Caco-2 (cell line): Measurements from ENCODE around the gene SIGLEC15. TPM values are rescaled to one million over a fixed set of nuclear protein-coding genes. Genes with fewer than 3 reads are reported as not detected.

Experiments
- BruUV-seq: library from RNA; stranded (reverse); fragments of 400-500 nt; replicated peaks from 2 replicates; lab custom pipeline; 2021; lab: Mats Ljungman, UMichigan
- CTCF ChIA-PET: fragments of 300-600 bp; sonication (Branson Sonifier 250); formaldehyde crosslinking; loops from one replicate; lab custom pipeline; 2022; ENCODE audit warnings: antibody characterized with exemption; lab: Charles Lee
- POLR2A ChIA-PET: fragments of 300-600 bp; sonication (Branson Sonifier 250); formaldehyde crosslinking; loops from one replicate; lab custom pipeline; 2022; ENCODE audit warnings: antibody characterized with exemption; lab: Charles Lee
- DNase-seq, 2 experiments: peaks; one replicate each; pipeline versions ENCODE4 v3.0.0 to v3.0.0-alpha.2; 2020 to 2022
- H3K27me3 ChIP-seq: replicated peaks from 2 replicates; pipeline ENCODE4 v1.6.0; 2011; ENCODE audit warnings: low read length; ENCODE audit not compliant: control insufficient read depth, insufficient read depth
- H3K36me3 ChIP-seq: 2 replicates; pipeline ENCODE4 v1.5.1; 2011; ENCODE audit warnings: low read length; ENCODE audit not compliant: control insufficient read depth, insufficient read depth
- H3K4me1 ChIP-seq: fragments of 250-450 bp; sonication (Bioruptor Pico); 2 replicates; pipeline ENCODE4 v1.5.1; 2020; ENCODE audit warnings: mild to moderate bottlenecking
- H3K4me3 ChIP-seq: 2 replicates; pipeline ENCODE4 v1.5.1; 2011; ENCODE audit warnings: low read depth, mild to moderate bottlenecking, control low read depth, low read length
- H3K9me3 ChIP-seq: fragments of 250-450 bp; sonication (Bioruptor Pico); 2 replicates; pipeline ENCODE4 v1.5.1; 2020; ENCODE audit warnings: mild to moderate bottlenecking, moderate library complexity
- H3K27ac Mint-ChIP-seq: one replicate; pipeline ENCODE4 v1.8.0; 2022; ENCODE audit warnings: mixed read lengths; ENCODE audit not compliant: unreplicated experiment
- H3K27me3 Mint-ChIP-seq: one replicate; pipeline ENCODE4 v1.8.0; 2022; ENCODE audit warnings: mixed read lengths; ENCODE audit not compliant: insufficient read depth, unreplicated experiment
- H3K36me3 Mint-ChIP-seq: one replicate; pipeline ENCODE4 v1.8.0; 2022; ENCODE audit warnings: mild to moderate bottlenecking, mixed read lengths; ENCODE audit not compliant: insufficient read depth, unreplicated experiment
- H3K4me1 Mint-ChIP-seq: one replicate; pipeline ENCODE4 v1.8.0; 2022; ENCODE audit warnings: low read depth, mixed read lengths; ENCODE audit not compliant: unreplicated experiment
- H3K4me3 Mint-ChIP-seq: one replicate; pipeline ENCODE4 v1.8.0; 2022; ENCODE audit warnings: mild to moderate bottlenecking, moderate library complexity, mixed read lengths; ENCODE audit not compliant: unreplicated experiment
- H3K9me3 Mint-ChIP-seq: one replicate; pipeline ENCODE4 v1.8.0; 2022; ENCODE audit warnings: mixed read lengths; ENCODE audit not compliant: unreplicated experiment
- CTCF ChIP-seq, 2 experiments: fragments of 200-600 bp in 1 of 2; IDR thresholded peaks; 1 replicate in 1 of 2; 2 replicates in 1 of 2; pipeline versions ENCODE4 v1.5.1 to v1.8.0; 2011 to 2022; ENCODE audit warnings: antibody characterized with exemption in 1 of 2, control low read depth in 1 of 2, inconsistent platforms in 1 of 2, low read depth in 1 of 2, low read length in 1 of 2, mild to moderate bottlenecking in 1 of 2, moderate library complexity in 1 of 2; ENCODE audit not compliant: insufficient read depth in 1 of 2, severe bottlenecking in 1 of 2, unreplicated experiment in 1 of 2
- intact Hi-C: fragments of 100-400 bp; cut with micrococcal nuclease; formaldehyde crosslinking; loops from one replicate; pipeline ENCODE4 v1.10.0; 2022; ENCODE audit not compliant: unreplicated experiment
- total RNA-seq: library from RNA; stranded (reverse); gene quantifications from 2 replicates; pipeline ENCODE4 v1.2.3, GENCODE V29; 2022

Gene SIGLEC15
- total RNA-seq, 1 experiment from 2014 or later: not detected

- no TSS peak for BruUV-seq
- H3K4me1 ChIP-seq: peaks cover 18% of the 10 kb centered on the region
- no peaks in the 10 kb centered on the region; the same call in 1 of the 2 replicates for H3K36me3 ChIP-seq
- no peaks in the 10 kb centered on the region for H3K27me3 ChIP-seq
- Mint-ChIP-seq H3K27me3 (no peaks in the 10 kb centered on the region), H3K9me3 (no peaks in the 10 kb centered on the region), H3K27ac (no peak overlapping the region), H3K4me1 (peaks cover 24% of the 10 kb centered on the region), H3K36me3 (no peaks in the 10 kb centered on the region), H3K4me3 (no peak overlapping the region)
- TF ChIP-seq CTCF (IDR thresholded peaks at IDR 0.05; ENCODE audit: insufficient read depth in 1 of 2, low read depth in 1 of 2, low read length in 1 of 2, severe bottlenecking in 1 of 2, unreplicated experiment in 1 of 2): no peak
- intact Hi-C loops: no loop called here
- POLR2A ChIA-PET: no interaction called here
- no peak overlapping the region for H3K4me3 ChIP-seq
- DNase-seq: no peak
- no peaks in the 10 kb centered on the region for H3K9me3 ChIP-seq
- CTCF ChIA-PET: no interaction called here
Measured at GRCh38 chr18:45834306-45834705, 8.8 kb downstream of the SIGLEC15 start.

DNA sequence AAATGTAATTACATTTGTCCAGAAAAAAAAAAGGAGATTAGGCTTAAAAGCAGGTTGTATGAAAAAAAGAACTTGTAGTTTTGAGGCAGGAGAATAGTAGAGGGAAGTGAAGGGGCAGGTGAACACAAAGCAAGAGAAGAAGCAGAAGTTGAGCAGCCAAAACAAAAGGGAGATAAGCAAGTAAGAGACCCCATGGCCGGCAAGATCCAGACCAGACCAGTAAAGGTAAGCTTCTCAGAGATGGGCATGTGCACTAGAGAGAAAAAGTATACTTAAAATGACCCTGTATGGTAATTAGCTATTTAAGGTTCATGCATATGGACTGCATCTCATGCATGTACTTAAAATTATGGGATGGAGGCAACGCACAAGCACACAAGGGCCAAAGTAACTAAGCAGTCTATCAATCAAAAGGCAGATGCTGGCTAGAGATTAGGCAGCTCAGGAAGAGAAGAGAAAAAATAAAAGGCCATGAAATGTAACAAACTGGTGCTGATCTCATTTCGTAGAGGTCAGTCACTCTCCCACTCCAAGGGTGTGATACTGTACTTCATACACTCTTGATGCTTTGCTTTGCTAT is 9.7 kb downstream of the SIGLEC15 start:
- peaks cover 24% of the 10 kb centered on the region for H3K4me1 Mint-ChIP-seq
- intact Hi-C loops: no loop called here
- H3K27ac Mint-ChIP-seq: peak overlapping the region; percentile 54
- Histone ChIP-seq H3K36me3 (no peaks in the 10 kb centered on the region; the same call in 1 of the 2 replicates), H3K27me3 (no peaks in the 10 kb centered on the region), H3K4me3 (no peak overlapping the region), H3K9me3 (no peaks in the 10 kb centered on the region), H3K4me1 (peaks cover 10% of the 10 kb centered on the region; the same call in 1 of the 2 replicates)
- CTCF ChIA-PET: no interaction called here
- H3K9me3 Mint-ChIP-seq: no peaks in the 10 kb centered on the region
- TF ChIP-seq CTCF (IDR thresholded peaks at IDR 0.05; ENCODE audit: insufficient read depth in 1 of 2, low read depth in 1 of 2, low read length in 1 of 2, severe bottlenecking in 1 of 2, unreplicated experiment in 1 of 2): no peak
- no peaks in the 10 kb centered on the region for H3K27me3 Mint-ChIP-seq
- no peak overlapping the region for H3K4me3 Mint-ChIP-seq
- BruUV-seq: no TSS peak
- POLR2A ChIA-PET: no interaction called here
- no peaks in the 10 kb centered on the region for H3K36me3 Mint-ChIP-seq
- no peak for DNase-seq

DNA sequence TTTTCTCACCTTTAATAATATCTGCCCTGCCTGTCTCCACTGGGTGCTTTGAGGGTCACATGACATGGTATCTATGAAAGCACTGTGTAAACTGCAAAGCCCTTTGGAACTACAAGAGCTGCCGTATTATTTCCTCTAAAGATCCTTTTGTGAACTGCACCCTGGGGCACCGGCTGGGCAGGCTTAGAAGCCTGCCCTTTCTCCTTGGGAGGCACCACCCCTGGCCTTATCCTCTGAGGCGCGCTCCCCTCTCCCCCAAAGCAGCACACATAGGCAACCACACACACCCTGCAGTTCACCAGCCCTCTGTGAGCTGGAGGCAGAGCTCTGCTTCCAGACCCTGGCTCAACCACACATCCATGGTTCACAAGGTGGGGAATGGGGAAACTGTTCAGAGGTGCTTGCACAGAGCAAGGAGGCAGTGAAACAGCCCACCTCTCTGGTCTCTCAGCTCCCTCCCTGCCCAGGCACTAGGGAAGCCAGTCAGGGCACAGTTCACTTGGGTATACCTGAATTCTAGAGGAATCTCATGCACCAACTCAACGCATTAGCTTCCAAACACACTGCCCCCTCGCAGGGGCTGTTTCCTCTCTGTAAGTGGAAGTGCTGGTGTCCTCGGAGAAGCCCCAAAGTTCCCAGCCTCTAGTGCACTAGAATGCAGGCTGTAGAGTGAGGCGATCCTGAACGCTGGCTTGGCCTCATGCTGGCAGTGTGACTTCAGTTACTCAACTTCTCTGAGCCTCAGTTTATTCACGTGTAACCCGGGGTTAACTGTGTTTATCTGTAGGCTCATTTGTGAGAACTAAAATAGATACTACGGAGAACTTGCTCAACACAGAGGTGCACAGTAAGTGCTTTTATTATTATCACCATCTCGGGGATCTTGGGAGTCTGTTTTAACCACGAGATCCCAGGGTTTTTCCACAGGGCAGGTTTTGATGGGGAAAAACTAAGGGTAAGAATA is 11.0 kb downstream of the SIGLEC15 start:
- TF ChIP-seq CTCF (IDR thresholded peaks at IDR 0.05; ENCODE audit: insufficient read depth in 1 of 2, low read depth in 1 of 2, low read length in 1 of 2, severe bottlenecking in 1 of 2, unreplicated experiment in 1 of 2): no peak
- ChIA-PET CTCF (no interaction called here), POLR2A (no interaction called here)
- H3K4me1 Mint-ChIP-seq: peaks cover 24% of the 10 kb centered on the region
- intact Hi-C loops: no loop called here
- H3K4me3 Mint-ChIP-seq: no peak overlapping the region
- Histone ChIP-seq H3K36me3 (no peaks in the 10 kb centered on the region; the same call in 1 of the 2 replicates), H3K9me3 (no peaks in the 10 kb centered on the region), H3K27me3 (no peaks in the 10 kb centered on the region), H3K4me1 (0 out of 2 replicates have a peak, but pooled peaks cover 10% of the 10 kb centered on the region), H3K4me3 (no peak overlapping the region)
- no peak overlapping the region for H3K27ac Mint-ChIP-seq
- no peaks in the 10 kb centered on the region for H3K36me3 Mint-ChIP-seq
- H3K27me3 Mint-ChIP-seq: no peaks in the 10 kb centered on the region
- DNase-seq: no peak
- H3K9me3 Mint-ChIP-seq: no peaks in the 10 kb centered on the region
- no TSS peak for BruUV-seq
